Pulmonary artery endothelial cell (primary cell): ENCODE measurements around the gene TSHZ1. TPM values are rescaled to one million over a fixed set of nuclear protein-coding genes. Genes with fewer than 3 reads are reported as not detected.

Source experiments
- DNase-seq: peaks from one replicate; pipeline ENCODE4 v3.0.0-alpha.2; 2011; ENCODE audit warnings: low read depth, low spot score
- total RNA-seq: library from RNA; depleted of rRNA; stranded (reverse); fragments of >200 nt; gene quantifications from 2 replicates; pipeline ENCODE4 v1.2.3, GENCODE V29; 2014

TSHZ1 gene
- total RNA-seq, 1 donor from 2014 or later: 3.7 TPM

DNA sequence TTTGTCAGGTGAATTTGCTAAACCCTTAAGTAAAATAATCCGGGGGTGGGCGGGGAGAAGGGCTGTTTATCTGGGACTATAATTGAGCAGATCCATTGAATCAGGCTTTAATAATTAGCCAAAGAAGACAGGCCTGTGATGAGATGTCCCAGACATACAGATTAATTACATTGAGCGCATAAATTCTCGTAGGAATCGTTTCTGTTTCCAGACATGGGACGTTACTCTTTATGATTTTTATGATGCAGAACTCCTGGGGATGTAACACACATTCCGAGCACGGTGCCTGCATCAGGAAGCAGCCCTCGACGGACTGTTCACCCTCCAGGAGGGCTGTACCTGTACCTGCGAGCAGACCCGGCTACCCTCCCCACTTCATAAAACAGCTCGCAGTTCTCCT is 128.0 kb downstream of the TSHZ1 start:
- no peak for DNase-seq

Other genes starting within 250 kb of the TSHZ1 start
- gene PTGR3, start 1.7 kb upstream of the TSHZ1 start, total RNA-seq: 13.4 and 16.3 TPM in 2 replicates
- not detected in 2 replicates for gene SMIM21, start 216.9 kb downstream of the TSHZ1 start, total RNA-seq